ENCODE data around the gene SMOC2.
"Not testable (repeated sequence)": the region's sequence is repeated elsewhere in the genome, so short reads cannot be mapped to it uniquely, and the experiment has no call there.

Gene SMOC2

GRCh38 chr6:168524571-168525001, 83.6 kb downstream of the SMOC2 start:
- no peak for DNase-seq

DNA sequence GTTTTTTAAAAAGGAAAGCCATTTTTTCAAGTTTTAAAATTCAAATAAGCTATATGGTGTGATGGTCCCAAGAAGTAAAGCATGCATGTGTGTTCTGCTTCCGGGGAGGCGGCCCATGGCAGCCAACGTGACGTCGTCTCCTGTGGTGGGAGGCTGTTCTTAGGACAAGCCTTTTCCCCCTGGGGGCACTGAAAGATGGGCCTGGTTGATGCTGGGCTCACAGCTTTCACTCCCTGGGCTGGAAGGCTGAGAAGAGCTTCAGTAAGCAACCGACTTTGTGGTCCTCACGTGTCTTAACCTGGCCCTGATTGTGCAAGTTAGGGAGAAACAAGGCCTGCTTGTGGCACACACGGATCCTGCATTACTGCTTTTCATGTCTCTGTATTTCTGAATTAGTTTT, 84.1 kb downstream of the SMOC2 start:
- DNase-seq: no peak

GRCh38 chr6:168525926-168526630, 85.1 kb downstream of the SMOC2 start:
- no peak for DNase-seq

GRCh38 chr6:168526841-168527281, 85.9 kb downstream of the SMOC2 start:
- DNase-seq: no peak

GRCh38 chr6:168527451-168528210, 86.6 kb downstream of the SMOC2 start:
- no peak for DNase-seq

- DNase-seq: no peak
These were observed 87.6 kb downstream of the SMOC2 start for GRCh38 chr6:168528474-168529095.

- no peak for DNase-seq
These were observed 88.2 kb downstream of the SMOC2 start for GRCh38 chr6:168529214-168529613.

DNA sequence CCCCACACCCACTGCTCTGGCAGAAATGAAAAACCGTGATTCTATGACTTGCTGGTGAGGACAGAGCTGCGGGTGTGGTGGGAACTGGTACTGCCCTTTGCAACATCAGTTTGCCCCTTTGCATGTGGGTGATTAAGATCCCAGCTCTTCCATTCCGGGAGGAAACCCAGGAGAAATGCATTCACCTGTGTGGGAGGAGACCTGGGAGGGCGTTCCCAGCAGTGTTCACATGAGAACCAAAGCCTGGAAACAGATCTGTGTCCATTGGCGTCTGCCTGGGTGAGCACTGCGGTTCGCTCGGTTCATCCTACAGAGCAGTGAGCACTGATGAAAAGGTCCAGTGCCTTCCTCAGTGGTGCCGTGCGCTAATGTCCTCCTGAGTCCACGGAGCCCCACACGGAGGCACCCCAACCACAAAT, 89.7 kb downstream of the SMOC2 start:
- no peak for DNase-seq

DNA sequence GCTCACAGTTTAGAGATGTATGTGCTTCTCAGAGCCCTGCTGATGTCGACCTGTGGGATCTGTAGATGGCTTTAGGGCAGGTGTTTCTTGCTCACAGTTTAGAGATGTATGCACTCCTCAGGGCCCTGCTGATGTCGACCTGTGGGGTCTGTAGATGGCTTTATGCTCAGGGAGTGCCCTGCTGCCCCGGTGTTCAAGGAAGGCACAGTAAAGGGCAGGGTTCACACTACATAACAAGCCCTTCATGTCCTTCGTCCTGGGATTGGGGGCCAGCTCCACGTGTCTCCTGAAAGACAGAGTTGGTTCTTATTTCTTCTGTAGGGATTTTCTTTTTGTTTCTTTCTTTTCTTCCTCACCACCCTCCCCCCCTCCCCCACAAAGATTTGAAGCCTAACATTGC, 91.1 kb downstream of the SMOC2 start:
- DNase-seq: no peak

DNA sequence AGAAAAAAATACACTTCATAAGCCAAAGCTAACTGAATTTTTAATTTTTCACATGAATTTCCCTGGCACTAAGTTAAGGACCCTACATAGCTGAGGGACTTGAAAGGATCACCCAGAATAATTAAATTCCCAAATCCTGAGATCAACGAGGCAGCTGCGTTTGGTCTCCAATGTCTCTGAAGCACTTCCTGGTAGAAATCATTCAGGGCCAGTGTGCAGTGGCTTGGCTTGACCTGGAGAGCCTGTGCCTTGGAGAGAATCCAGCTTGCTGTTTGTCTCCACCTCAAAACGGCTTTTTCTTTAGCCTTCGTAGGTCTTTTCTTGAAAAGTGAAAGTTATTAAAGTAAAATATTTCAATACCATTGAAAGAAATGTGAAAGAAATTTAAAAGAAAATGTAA, 92.4 kb downstream of the SMOC2 start:
- no peak for DNase-seq

DNA sequence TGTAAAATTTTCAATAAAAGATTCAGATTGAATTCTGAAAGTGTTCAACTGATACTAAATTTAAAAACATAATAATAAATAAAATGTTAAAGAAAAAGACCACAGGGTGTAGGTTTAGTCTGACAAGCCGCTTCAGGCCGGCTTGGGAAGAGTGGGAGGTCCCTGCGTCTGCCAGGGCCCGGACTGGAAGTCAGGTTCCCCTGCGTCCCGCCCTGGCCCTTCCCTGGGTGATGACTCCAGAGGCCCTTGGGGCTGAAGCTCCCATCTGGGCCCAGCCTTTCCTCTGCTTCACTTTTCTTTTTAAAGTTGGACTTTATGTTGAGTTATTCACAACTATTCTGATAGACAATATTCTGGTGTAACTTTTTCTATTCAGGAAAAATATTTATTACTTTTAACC, 93.3 kb downstream of the SMOC2 start:
- DNase-seq: no peak

DNA sequence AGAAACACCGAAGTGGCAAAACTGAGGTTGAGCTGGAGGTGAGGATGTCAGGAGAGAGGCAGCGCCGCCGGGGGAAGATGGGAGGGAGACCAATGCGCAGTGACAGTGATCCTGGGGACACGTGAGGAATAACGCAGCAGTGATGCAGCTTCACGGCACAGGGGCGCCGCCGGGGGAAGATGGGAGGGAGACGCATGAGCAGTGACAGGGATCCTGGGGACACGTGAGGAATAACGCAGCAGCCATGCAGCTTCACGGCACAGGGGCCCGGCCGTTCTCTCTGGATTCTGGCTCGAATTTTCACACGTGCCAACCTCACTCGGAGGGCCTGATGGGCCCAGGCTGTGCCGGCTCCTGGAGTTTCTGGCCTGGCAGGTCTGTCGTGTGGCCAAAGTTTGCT, 94.7 kb downstream of the SMOC2 start:
- no peak for DNase-seq

GRCh38 chr6:168536196-168536595, 95.2 kb downstream of the SMOC2 start:
- DNase-seq: no peak

DNA sequence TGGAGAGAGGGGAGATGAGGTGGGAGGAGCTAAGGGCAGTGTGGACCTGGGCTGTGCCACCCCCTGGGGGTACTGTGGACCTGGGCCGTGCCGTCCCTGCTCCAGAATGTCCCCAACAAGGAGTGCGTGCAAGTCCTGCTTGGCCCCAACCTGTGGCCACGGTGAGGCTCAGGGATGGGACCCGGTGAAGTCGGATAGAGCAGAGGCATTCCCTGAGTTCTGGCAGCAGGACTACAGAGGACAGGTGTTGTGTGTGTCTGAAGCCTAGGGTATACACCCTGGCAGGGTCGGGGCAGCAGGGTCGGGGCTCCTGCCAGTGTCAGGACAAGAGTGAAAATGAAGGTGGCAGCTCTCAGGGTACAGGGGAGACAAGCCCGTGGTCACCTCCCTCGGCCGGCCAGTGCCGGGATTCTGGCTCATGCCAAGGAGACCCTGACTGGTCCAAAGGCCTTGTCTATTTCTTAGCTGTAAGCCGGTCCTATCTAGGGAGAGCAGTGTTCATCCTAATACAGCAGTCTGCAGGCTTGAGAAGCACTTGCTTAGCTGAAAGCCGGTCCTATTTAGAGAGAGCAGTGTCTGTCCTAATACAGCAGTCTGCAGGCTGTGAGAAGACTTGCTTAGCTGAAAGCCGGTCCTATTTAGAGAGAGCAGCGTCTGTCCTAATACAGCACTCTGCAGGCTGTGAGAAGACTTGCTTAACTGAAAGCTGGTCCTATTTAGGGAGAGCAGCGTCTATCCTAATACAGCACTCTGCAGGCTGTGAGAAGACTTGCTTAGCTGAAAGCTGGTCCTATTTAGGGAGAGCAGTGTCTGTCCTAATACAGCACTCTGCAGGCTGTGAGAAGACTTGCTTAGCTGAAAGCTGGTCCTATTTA, 95.9 kb downstream of the SMOC2 start:
- no peak for DNase-seq

DNA sequence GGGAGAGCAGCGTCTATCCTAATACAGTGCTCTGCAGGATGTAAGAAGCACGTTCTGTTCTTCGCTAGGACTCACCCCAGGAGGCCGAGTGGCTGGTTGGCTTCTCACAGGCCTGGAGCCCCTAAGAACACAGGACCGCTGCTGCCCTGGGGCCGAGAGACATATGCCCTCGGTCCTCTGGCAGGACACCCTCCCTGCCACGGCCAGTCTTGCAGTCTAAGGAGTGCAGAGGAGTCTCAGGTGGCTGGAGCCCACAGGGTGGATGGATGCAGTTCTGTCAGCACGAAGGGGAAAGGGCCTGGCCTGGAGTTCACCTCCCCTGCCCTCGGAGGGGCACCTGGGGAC, 96.5 kb downstream of the SMOC2 start:
- no peak for DNase-seq

GRCh38 chr6:168538188-168538891, 97.4 kb downstream of the SMOC2 start:
- DNase-seq: not testable (repeated sequence)

DNA sequence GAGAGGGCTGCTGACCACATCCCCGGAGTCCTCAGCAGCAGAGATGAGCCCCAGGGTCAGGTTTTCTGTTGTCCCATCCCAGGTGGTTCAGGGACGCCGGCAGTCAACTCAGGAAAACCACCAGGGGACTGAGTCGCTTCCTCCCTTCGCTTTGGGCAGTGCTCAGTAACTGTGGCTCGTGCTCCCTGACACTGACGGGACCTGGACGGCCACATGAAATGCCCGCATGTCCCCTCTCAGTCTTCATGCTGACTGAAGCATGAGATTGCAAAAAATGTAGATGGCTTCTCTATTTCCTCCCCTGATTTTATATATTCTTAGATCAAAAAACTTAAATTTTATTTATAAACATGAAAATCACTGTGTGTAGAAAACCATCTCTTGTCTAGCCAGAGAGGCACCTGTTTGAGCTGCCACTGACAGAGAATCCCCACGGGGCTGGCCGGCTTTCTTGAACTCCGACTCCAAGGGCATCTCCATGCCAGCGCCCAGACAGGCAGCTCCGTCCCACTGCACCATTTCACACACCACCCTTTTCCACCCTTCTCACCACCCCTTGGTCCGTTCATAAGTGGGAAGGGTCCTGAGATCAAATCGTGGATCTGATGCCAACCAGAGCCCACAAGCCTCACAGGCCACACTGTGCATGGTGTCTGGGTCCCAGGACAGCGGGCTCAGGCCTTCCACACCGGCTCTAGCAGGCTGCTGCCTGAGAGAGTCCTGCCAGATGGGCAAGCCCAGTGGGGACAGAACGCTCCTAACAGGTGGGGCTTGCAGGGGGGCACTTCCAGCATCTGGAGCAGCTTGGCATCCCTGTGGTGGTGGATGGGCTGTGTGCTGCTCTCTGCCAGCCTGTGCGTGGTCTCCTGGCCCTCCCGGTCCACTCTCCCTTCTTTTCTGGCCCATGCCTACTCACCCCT, 98.2 kb downstream of the SMOC2 start:
- no peak for DNase-seq

GRCh38 chr6:168540713-168541291, 99.8 kb downstream of the SMOC2 start:
- DNase-seq: no peak

- DNase-seq: no peak
These were observed 100.3 kb downstream of the SMOC2 start for GRCh38 chr6:168541307-168541706.

- no peak for DNase-seq
These were observed 101.3 kb downstream of the SMOC2 start for GRCh38 chr6:168542301-168542700.

GRCh38 chr6:168545428-168545827, 104.4 kb downstream of the SMOC2 start:
- no peak for DNase-seq
